Kidney glomerular epithelial cell (primary cell): Measurements from ENCODE around the gene ITPR3.
"Not testable (repeated sequence)": the region's sequence is repeated elsewhere in the genome, so short reads cannot be mapped to it uniquely, and the experiment has no call there.

Source experiments
- DNase-seq: peaks from one replicate; lab custom pipeline; 2025; lab: John Stamatoyannopoulos, UW

Gene ITPR3

DNA sequence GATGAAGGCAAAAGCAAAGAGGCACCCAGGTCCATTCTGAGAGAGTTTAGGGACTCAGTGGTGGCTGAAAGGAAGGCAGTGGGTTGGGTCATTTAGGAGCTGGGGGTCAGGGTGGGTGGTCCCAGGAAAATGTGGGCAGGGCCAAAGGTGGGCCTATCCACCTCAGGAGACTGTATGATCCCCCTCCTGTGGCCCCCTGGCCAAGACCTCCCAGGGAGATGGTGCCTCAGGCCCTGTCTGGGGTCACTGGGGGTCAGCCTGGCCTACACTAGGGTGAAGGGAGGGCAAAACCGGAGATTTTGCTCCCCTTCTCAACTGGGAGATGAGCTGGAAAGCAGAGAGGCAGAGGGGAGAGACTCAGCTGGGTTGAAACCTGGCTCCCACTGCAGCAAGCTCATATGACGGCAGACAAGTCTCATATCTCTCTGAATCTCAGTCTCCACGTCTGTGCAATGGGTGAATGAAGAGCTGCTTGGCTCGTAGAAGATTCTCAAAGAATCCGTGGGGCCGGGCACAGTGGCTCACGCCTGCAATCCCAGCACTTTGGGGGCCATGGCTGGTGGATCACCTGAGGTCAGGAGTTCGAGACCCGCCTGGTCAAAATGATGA is 29.6 kb upstream of the ITPR3 start:
- no peak for DNase-seq

DNA sequence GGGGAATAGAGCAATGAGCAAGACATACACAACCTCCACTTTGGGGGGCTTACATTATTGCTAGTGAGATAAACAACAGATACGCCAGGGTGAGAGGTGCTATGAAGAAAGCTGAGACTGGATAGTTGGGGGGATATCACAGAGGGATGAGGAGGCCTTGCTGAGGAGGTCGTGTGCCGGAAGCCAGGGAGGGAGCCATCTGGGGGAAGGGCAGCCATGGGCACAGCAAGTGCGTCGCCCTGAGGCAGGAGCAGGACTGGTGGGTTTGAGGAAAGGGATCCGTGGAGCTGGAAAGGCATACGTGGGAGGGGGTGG is 28.9 kb upstream of the ITPR3 start:
- DNase-seq: no peak

DNA sequence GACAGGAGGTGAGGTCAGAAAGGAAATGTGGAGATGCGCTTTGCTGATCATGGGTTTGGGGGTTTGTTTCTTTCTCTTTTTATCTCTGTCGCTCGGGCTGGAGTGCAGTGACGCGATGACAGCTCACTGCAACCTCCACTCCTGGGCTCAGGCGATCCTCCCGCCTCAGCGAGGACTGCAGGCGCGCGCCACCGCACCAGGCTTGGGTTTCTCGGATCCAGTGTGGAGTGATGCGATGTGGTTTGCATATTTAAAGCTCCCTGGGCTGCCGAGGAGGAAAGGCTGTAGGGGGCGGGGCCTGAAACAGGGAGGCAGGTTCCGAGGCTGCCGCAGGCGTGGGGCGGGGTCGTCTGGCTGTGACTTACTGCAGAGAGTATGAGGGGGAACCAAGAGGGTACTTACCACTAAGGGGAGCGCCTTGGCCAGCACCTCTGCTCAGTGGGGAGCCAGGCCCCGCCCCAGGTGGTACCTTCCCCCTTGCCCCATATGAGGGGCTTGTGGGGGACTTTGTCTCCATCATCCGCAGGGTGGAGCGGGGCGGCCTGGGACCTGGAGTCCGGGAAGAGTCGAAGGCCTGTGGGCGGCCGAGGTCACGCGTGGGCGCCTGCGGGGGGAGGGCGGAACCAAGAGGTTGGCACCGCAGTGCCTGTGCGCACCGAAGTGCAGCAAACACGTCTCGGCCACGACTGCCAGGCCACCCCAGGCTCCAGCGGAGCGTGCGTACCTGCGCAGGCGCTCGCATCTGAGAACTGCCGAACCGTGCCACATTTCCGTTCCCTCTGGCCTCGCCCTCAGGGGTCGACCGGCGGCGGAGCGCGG is 28.3 kb upstream of the ITPR3 start:
- peak; percentile 38 for DNase-seq

DNA sequence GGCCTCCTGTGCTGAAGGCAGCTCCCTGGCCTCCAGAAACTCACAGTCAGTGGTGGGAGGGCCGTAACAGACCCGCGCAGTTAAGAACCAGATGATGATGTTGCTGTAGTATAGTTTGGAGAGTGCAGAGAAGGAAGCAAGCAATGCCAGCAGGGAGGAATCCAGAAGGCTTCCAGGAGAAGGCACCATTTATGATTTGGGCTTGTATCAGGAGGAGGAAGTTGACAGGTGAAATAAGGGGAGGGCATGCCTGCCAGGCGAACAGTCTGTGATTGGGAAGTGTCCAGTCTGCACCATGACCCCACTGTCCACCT is 27.8 kb upstream of the ITPR3 start:
- no peak for DNase-seq

DNA sequence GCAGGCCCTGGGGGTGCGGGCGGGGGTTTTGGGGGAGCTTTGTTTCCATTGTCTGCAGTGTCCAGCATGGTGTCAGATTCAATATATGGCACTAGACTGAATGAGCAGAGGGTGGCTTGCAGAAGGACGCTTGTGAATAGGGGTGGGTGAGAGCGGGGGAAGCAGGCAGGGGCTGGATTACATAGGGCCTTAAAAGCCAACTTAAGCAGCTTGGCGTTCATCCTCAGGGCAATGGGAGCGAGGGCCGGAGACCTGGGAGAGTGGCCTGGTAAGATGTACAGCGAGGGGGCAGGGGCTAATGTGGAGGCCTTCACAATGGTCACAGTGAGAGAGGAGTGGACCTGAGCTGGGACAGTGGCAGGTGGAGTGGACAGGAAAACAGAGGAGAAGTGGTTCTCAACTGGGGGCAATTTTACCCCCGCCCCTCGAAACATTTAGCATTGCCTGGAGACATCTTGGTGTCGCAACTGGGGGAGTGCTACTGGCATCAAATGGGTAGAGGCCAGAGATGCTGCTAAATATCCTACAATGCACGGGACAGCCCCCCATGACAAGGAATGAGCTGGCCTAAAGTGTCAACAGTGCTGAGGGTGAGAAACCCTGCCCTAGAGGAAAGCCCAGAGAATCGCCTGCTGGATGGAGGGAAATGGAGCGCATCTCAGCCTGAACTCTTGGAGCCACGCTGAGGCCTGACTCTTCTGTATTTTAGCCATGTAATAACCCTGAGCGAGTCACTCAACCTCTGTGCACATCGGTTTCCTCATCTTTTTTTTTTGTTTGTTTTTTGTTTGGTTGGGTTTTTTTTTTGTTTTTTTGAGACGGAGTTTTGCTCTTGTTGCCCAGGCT is 25.9 kb upstream of the ITPR3 start:
- DNase-seq: peak; percentile 18

DNA sequence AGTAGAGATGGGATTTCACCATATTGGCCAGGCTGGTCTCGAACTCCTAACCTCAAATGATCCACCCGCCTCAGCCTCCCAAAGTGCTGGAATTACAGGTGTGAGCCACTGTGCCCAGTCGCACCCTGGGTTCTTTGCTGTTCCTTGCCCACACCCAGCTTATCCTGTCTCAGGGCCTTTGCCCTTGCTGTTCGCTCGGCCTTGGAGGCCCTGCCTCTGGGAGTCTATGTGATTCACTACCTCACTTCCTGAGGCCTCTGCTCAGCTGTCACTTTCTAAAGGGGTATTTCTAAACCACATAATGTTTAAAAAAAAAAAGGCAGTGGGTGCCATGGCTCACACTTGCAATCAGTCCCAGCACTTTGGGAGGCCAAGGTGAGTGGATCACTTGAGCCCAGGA is 24.2 kb upstream of the ITPR3 start:
- DNase-seq: not testable (repeated sequence)

DNA sequence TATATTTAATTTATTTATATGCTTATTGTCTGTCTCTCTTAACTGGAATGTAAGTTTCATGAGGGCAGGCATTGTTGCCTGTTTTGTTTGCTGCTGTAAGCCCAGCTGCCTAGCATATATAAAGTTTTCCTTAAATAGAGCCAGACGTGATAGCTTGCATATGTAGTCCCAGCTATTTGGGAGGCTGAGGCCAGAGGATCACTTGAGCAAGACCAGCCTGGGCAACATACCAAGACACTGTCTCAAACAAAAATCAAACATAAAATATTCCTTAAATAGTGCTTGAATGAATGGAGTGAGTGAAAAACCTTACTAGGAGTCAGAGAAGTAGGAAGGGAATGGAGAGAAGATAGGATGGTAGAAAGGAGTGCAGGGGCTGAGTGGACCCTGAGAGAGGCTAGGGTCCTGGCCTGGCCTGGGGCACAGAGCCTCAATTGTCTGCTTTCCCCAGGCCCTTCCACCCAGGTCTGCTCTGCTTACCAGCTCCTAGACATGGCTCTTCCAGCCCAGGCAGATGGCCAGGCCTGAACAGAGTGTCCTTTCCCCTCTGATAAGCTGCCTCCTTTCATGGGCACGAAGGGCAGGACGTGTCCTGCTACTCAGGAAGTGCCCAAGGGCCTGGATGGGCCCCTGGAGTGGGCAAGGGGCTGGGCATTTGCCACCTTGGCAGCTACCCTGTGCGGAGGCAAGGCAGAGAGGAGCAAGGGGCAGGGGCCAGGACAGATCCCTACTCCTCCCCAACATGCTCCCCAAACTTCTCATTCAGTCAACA is 23.4 kb upstream of the ITPR3 start:
- DNase-seq: no peak

DNA sequence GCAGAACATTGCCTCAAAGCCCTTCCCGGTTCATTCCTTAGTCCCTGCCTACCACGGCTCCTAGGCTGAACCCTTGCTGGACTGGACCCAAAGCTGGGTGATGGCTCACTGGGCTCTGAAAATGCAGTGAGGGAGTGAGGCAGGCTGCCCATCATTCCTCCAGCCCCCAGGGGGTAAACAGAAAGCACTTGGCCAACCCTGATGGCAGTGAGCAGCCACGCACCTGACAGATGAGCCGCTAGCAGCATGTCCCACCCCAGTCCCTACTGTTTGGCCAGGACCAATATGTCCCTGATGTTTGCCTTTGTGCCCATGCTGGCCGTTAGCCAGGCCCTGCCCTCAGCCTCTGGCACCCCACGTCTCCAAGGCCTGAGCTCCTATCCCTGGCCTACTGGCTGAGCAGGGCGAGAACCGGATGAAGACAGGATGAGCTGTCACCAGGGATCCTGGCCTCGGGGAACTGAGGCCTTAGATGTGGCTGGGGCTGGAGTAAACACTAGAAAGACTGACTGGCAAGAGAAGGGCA is 21.6 kb upstream of the ITPR3 start:
- DNase-seq: peak; percentile 91

DNA sequence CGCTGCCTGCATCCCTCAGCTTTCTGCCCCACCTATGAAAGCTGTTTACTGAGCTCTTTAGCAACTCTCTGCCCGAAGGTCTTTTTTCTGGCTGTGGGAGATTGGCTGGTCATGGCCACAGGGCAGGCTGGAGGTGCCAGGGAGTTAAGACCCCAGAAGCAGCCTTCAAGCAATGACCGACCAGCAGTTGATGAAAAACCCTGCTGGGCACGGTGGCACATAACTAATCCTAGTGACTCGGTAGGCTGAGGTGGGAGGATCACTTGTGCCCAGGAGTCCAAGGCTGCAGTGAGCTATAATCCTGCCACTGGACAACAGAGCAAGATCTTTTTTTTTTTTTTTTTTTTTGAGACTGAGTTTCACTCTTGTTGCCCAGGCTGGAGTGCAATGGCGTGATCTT is 20.4 kb upstream of the ITPR3 start:
- no peak for DNase-seq

DNA sequence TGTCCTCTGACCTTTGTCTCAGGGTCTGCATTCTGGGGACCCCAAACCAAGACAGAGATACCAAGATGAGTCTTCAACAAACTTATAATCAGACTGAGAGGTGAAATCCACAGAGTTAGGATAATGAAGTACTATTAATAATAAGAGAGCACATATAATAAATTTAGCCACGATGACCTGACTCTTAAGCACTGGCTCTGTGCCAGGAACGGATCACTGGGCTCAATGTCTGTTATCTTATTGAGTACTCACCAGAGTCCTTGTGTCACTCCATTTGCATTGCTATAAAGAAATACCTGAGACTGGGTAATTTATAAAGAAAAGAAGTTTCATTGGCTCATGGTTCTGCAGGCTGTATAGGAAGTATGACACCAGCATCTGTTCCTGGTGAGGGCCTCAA is 18.9 kb upstream of the ITPR3 start:
- DNase-seq: no peak

DNA sequence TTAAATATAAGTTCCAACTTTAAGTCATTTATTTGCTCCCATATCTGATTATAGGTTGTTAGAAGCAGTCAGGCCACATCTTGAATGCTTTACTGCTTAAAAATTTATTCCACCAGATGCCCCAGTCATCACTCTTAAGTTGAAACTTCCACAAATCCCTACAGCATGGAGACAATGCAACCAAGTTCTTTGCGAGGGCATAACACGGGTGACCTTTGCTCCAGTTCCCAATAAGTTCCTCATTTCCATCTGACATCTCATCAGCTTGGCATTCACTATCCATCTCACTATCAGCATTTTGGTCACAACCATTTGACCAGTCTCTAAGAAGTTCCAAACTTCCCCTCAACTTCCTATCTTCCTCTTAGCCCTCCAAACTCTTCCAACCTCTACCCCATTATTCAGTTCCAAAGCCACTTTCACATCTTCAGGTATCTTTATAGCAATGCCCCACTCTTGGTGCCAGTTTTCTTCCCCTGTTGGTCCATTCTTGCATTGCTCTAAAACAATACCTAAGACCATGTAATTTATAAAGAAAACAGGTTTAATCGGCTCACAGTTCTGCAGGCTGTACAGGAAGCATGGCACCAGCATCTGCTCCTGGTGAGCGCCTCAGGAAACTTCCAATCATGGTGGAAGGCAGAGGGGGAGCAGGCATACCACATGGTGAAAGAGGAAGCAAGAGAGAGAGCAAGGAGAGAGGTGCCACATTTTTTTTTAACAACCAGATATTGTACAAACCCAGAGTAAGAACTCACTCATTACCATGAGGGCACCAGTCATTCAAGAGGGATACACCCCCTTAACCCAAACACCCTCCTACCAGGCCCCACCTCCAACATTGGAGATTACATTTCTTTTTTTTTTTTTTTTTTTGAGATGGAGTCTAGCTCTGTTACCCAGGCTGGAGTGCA is 15.9 kb upstream of the ITPR3 start:
- DNase-seq: no peak

DNA sequence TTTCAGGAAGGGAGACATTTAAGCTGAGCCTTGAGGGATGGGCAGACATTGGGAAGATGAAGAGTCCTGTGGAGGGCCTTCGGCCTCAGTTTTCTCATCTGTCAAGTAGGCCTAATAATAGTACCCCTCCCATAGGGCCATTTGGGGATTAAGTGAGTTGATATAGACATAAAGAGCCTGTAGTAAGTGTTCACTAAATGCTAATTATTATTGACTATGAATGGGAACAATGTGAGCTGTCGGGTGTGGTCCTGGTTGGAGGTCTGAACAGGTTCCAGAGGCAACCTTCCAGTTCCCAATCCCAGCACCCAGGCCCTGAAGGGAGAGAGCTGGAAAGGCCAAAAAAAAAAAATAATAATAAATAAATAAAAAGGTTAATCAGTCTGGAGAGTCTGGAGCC is 14.5 kb upstream of the ITPR3 start:
- no peak for DNase-seq

DNA sequence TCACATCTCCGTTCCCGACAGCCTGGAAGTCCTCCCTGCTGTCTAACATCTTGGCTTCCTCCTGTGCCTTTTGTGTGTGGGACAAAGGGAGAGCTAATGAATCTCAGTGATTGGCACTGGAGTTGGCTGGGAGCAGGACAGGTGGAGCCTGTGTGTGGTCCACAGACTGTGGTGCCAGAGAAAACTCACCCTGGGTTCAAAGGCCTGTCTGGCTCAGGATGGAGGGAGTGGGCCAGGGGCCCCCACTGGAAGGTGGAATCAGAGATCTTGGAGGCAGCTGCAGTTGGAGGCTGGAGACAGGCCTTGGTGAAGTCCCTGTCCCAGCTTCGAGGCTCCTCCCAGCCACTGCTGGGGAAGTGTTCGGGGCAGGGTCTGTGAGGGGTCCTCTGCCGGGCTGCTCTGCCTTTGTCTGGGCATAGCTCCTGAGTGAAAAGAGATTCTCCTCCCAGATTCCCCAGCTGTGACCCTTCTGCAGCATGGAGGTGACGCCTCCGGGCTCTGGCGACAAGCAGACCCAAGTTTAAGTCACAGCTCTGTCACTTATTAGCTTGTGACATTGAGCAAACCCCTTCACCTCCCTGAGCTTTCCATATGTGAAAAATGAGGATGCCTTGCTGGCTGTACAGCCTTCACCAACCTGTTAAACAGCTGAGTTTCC is 13.9 kb upstream of the ITPR3 start:
- DNase-seq: no peak

DNA sequence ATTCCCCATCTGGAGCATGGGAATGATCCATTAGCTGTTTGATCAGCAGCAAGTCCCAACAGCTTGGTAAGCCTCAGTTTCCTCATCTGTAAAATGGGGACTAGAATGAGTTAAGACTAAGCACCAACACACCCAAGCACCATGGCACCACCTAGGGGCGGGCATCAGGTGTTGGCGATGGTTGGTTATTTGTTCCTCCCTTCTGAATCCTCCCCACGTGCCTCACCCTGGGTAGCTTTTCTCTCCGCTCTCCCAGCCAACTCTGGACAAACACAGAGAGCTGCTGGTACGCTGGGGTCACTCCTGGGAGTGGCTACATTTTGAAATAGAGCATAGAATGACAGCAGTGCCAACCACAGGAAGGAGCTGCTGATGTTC is 13.3 kb upstream of the ITPR3 start:
- no peak for DNase-seq

DNA sequence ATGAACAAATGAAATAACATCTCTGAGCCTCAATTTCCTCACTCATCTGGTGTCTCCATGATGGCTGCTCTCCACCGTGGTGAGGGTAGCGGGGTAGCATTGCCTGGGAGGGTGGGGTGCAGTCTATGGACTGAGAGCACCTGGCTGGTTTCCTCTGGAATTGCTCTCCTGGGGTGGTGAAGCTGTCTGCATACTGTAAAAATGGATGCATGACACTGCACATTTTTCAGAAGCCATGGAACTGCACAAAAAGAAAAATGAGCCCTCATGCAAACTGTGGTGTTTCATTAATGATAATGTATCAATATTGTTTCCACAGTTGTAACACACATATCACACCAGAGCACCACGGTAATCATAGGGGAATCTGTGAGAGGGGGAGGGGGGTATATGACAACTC is 12.1 kb upstream of the ITPR3 start:
- no peak for DNase-seq

DNA sequence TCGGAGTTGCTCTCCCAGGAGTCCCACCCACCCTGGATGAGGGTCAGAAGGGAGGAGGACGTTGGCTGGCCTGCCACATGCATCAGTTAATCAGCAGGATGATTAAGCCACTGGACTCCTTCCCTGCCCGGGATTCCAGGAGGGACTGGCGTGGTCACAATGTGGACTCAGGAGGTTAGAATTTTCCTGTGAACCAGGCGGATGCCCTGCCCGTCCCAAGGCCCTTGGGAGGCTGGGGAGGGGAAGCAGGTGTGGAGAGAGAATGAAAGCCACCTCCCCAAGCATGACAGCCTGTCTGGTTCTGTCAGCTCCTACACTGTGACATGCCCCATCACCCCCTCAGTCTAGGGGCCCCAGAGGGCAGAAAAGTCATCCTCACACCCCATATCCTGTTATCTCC is 11.6 kb upstream of the ITPR3 start:
- DNase-seq: peak; percentile 26

DNA sequence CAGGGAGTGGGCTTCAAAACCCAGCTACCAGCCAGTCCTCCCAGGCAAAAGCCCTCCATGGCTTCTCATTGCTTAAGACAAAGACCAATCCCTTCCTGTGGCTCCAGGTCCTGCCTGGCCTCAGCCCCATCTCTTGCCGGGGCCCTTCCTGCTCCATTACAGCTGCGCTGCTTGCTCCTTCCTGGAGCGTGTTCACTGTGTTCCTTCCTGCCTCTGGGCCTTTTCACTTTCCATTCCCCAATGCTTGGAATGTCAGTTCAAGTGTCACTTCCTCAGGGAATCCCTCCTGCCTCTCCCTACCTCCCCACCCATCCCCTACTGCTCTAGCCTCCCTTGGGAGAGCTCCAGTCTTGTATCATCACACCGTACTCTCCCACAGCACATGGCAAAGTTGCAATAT is 11.1 kb upstream of the ITPR3 start:
- no peak for DNase-seq

DNA sequence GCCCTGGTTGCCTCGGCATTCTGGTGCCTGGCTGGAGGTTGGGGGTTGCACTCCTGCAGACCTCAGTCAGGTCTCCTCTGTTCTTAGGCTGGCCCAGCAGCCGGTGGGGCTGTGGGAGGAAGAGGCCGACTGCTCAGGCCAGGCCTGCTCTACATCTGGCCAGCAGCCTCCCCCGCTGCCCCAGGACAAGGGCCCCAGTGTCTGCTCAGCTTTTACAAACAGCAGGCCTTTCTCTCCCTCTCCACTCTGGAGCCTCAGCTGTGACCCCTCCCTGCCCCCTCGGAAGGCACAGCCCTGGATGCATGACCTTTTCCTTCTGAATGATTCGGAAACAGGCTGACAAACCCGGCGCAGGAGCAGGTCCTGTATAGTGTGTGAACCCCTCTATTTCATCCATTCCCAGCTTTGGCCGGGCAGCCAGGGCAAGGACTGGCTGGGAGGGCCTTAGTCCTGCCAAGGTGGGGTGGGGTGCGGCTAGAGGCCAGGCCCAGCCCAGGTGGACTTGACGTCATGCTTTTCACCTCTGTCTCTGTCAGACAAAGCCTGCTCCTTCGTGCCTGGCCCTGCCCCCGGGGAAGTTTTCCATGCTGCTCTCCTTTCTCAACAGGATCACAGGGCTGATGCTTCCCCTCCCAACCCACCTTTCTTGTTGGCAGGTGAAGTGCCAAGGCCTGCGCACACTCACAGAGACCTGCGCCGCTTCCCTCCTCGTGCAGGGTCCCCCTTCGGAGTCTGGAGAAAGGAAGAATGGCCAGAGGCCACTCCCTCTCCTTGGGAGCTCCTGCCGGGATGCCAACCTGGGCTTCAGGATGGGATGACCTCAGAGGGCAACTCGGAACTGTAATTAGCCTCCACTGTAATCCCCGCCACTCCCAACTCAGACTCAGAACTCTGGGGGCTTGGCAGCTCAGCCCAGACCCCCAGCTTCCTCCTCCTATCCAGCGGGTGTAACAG is 10.1 kb upstream of the ITPR3 start:
- DNase-seq: no peak

DNA sequence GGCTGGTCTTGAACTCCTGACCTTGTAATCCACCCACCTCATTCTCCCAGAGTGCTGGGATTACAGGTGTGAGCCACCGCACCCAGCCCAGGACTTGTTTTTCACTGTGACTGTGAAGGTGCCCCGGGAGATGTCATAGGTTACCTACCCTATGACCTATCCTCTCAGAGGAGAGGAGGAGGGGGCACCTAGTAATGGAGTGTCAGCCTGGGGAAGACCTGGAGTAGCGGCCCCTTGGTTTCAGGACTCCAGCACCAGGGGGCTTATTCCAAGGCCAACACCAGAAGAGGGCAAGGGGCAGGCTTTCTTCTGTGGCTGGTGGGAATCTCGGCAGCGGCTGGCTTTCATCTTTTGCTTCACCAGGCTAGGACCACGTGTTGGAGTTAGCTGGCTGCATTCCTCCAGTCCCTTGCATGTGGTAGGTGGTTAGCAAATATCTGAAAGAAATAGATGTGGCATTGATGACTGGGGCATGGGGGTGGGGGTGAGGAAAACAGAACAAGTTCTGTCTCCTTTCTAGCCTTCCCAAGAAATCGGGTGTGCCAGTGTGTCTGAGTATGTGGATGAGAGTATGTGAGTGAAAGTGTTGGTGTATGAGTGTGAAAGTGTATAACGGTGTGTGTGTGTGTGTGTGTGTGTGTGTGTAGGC is 7.9 kb upstream of the ITPR3 start:
- no peak for DNase-seq
